ENCODE measurements around the gene GPC3. TPM values are rescaled to one million over a fixed set of nuclear protein-coding genes. Genes with fewer than 3 reads are reported as not detected.
A peak's percentile ranks its signal among the peaks of the same experiment; 100 is the strongest.

The GPC3 gene
- total RNA-seq, 1 experiment from 2014 or later: 233 TPM

DNA sequence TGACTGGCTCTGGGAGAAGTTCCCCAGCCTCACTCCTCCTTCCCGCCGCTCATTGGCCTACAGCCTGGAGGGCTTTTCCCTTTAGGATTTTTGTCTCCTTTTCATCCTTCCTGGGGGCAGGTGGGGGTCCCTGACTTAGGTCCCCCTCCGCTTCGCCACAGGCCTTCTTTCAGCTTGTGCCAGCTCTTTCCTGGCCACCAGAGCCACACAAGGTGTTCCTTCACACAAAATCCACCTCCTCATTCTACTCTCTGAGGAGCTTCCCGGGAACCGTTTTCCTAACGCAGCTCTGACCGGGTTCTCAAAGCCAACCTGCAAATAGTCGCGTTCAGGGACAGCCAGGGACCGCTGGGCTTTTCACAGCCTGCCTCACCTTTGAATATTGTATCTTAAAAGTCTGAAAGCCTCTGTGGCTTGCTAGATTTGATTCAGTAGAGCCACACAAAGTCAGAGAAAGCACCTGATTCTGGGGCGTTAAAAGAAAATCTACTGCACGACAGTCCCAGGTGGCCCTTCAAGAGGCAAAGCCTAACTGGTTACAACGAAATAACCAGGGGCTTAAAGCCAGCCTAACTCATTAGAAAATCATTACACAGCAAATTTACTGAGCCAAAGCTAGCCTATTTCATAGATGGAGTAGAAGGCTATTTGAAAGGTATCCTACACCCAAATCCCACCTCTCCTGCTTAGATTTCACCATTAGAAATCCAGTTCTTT lies 731 bp upstream of the GPC3 start:
- no peak for TF ChIP-seq CTCF (IDR thresholded peaks at IDR 0.05; ENCODE audit: insufficient read depth in 1 of 2, low read depth in 1 of 2, low read length in 1 of 2, severe bottlenecking in 1 of 2, unreplicated experiment in 1 of 2)
- ChIA-PET CTCF (interaction anchor here (1.0 to 2.5 kb wide), 2 partner anchors 16 to 35 kb away, joined by 4 to 9 read pairs; no protein-coding TSS in a partner anchor), POLR2A (no interaction called here)
- no TSS peak for BruUV-seq (replicated peaks)
- Mint-ChIP-seq H3K27ac (ENCODE audit: unreplicated experiment) (peak overlapping the region; percentile 29), H3K4me1 (ENCODE audit: low read depth, unreplicated experiment) (peaks cover 18% of the 10 kb centered on the region), H3K4me3 (ENCODE audit: unreplicated experiment) (peak overlapping the region; percentile 73), H3K9me3 (ENCODE audit: unreplicated experiment) (no peaks in the 10 kb centered on the region), H3K36me3 (ENCODE audit: insufficient read depth, unreplicated experiment) (peaks cover 5% of the 10 kb centered on the region), H3K27me3 (ENCODE audit: insufficient read depth, unreplicated experiment) (no peaks in the 10 kb centered on the region)
- Histone ChIP-seq H3K9me3 (no peaks in the 10 kb centered on the region), H3K4me1 (peaks cover 8% of the 10 kb centered on the region), H3K4me3 (ENCODE audit: low read depth, low read length) (peak overlapping the region; percentile 80), H3K27me3 (replicated peaks; ENCODE audit: control insufficient read depth, insufficient read depth, low read length) (no peaks in the 10 kb centered on the region), H3K36me3 (ENCODE audit: control insufficient read depth, insufficient read depth, low read length) (no peaks in the 10 kb centered on the region; the same call in 1 of the 2 replicates)
- intact Hi-C loops (cut with micrococcal nuclease; ENCODE audit: unreplicated experiment): loop anchor here (1.0 to 5.0 kb wide), 3 partner anchors 8 to 36 kb away; no protein-coding TSS in a partner anchor
- DNase-seq: no peak

- intact Hi-C loops (cut with micrococcal nuclease; ENCODE audit: unreplicated experiment): loop anchor here (1.0 to 5.0 kb wide), 3 partner anchors 9 to 37 kb away; no protein-coding TSS in a partner anchor
- DNase-seq: no peak
- H3K4me3 Mint-ChIP-seq (ENCODE audit: unreplicated experiment): peak overlapping the region; percentile 73
- no peak overlapping the region for H3K27ac Mint-ChIP-seq (ENCODE audit: unreplicated experiment)
- Histone ChIP-seq H3K4me3 (ENCODE audit: low read depth, low read length) (peak overlapping the region; percentile 80), H3K27me3 (replicated peaks; ENCODE audit: control insufficient read depth, insufficient read depth, low read length) (no peaks in the 10 kb centered on the region), H3K4me1 (peaks cover 22% of the 10 kb centered on the region), H3K36me3 (ENCODE audit: control insufficient read depth, insufficient read depth, low read length) (no peaks in the 10 kb centered on the region; the same call in 1 of the 2 replicates), H3K9me3 (no peaks in the 10 kb centered on the region)
- TF ChIP-seq CTCF (IDR thresholded peaks at IDR 0.05; ENCODE audit: insufficient read depth in 1 of 2, low read depth in 1 of 2, low read length in 1 of 2, severe bottlenecking in 1 of 2, unreplicated experiment in 1 of 2): no peak
- no TSS peak for BruUV-seq (replicated peaks)
- no peaks in the 10 kb centered on the region for H3K27me3 Mint-ChIP-seq (ENCODE audit: insufficient read depth, unreplicated experiment)
- H3K36me3 Mint-ChIP-seq (ENCODE audit: insufficient read depth, unreplicated experiment): peaks cover 5% of the 10 kb centered on the region
- peaks cover 21% of the 10 kb centered on the region for H3K4me1 Mint-ChIP-seq (ENCODE audit: low read depth, unreplicated experiment)
- ChIA-PET CTCF (interaction anchor here (1.1 to 2.5 kb wide), 3 partner anchors 11 to 42 kb away, joined by 3 to 9 read pairs (median 7); no protein-coding TSS in a partner anchor), POLR2A (interaction anchor here (0.9 kb wide), 1 partner anchor 476 kb away, joined by 4 read pairs; no protein-coding TSS in a partner anchor)
- no peaks in the 10 kb centered on the region for H3K9me3 Mint-ChIP-seq (ENCODE audit: unreplicated experiment)
Measured at GRCh38 chrX:133984857-133985163, 584 bp downstream of the GPC3 start.

- Histone ChIP-seq H3K9me3 (no peaks in the 10 kb centered on the region), H3K4me1 (peaks cover 19% of the 10 kb centered on the region), H3K27me3 (replicated peaks; ENCODE audit: control insufficient read depth, insufficient read depth, low read length) (no peaks in the 10 kb centered on the region), H3K36me3 (ENCODE audit: control insufficient read depth, insufficient read depth, low read length) (no peaks in the 10 kb centered on the region; the same call in 1 of the 2 replicates), H3K4me3 (ENCODE audit: low read depth, low read length) (peak overlapping the region; percentile 80)
- no peak for DNase-seq
- peak overlapping the region; percentile 73 for H3K4me3 Mint-ChIP-seq (ENCODE audit: unreplicated experiment)
- CTCF ChIA-PET: interaction anchor here (1.1 to 2.5 kb wide), 3 partner anchors 10 to 42 kb away, joined by 3 to 9 read pairs (median 7); no protein-coding TSS in a partner anchor
- intact Hi-C loops (cut with micrococcal nuclease; ENCODE audit: unreplicated experiment): loop anchor here (2.0 kb wide), 1 partner anchor 13 kb away; no protein-coding TSS in a partner anchor
- POLR2A ChIA-PET: interaction anchor here (0.9 kb wide), 1 partner anchor 477 kb away, joined by 4 read pairs; no protein-coding TSS in a partner anchor
- BruUV-seq (replicated peaks): no TSS peak
- H3K9me3 Mint-ChIP-seq (ENCODE audit: unreplicated experiment): no peaks in the 10 kb centered on the region
- H3K4me1 Mint-ChIP-seq (ENCODE audit: low read depth, unreplicated experiment): peaks cover 27% of the 10 kb centered on the region
- H3K27ac Mint-ChIP-seq (ENCODE audit: unreplicated experiment): no peak overlapping the region
- H3K36me3 Mint-ChIP-seq (ENCODE audit: insufficient read depth, unreplicated experiment): peaks cover 5% of the 10 kb centered on the region
- no peak for TF ChIP-seq CTCF (IDR thresholded peaks at IDR 0.05; ENCODE audit: insufficient read depth in 1 of 2, low read depth in 1 of 2, low read length in 1 of 2, severe bottlenecking in 1 of 2, unreplicated experiment in 1 of 2)
- no peaks in the 10 kb centered on the region for H3K27me3 Mint-ChIP-seq (ENCODE audit: insufficient read depth, unreplicated experiment)
Measured at GRCh38 chrX:133983974-133984845, 1.2 kb downstream of the GPC3 start.
